CD4-positive, alpha-beta T cell treated with Interleukin-17A for 4 hours (primary cell): ENCODE data around the gene SDK1.
"Not testable (repeated sequence)": the region's sequence is repeated elsewhere in the genome, so short reads cannot be mapped to it uniquely, and the experiment has no call there.

Experiments used
- DNase-seq: peaks from one replicate; pipeline ENCODE4 v3.0.0-alpha.2; 2020; ENCODE audit warnings: mixed read lengths

Gene SDK1

DNA sequence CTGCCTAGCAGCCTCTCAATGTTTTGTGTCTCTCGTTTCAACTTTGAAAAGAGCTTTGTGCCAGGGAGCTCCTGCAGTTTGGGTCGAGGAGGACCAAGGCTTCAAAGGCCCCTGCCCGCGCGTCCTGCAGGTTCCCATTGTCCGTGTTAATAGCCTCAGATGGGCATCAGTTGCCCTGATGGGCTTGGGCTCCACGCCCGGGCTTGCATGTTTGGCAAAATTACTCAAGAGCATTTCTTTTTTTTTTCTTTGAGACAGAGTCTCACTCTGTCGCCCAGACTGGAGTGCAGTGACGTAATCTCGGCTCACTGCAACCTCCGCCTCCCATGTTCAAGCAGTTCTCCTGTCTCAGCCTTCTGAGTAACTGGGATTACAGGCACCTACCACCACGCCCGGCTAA, 636.6 kb downstream of the SDK1 start:
- no peak for DNase-seq

GRCh38 chr7:3941706-3942105, 640.7 kb downstream of the SDK1 start:
- DNase-seq: not testable (repeated sequence)

DNA sequence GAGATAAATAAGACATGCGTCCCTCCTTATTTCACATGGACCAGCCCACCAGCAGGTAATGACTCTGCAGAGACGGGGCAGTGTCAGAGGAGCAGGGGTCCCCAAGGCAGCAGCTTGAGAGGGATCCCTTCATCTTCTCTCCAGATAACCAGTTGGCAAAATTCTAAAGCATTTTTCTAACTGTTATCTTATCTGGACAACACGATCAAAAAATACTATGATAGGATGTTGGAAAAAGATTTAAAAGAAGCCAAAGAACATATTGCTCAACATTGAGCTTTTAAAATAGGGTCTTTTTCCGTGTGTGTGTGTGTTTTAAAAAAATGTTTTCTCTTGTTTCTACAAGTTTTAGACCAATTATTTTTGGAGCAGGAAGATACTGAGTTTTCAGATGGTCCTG, 641.2 kb downstream of the SDK1 start:
- no peak for DNase-seq

DNA sequence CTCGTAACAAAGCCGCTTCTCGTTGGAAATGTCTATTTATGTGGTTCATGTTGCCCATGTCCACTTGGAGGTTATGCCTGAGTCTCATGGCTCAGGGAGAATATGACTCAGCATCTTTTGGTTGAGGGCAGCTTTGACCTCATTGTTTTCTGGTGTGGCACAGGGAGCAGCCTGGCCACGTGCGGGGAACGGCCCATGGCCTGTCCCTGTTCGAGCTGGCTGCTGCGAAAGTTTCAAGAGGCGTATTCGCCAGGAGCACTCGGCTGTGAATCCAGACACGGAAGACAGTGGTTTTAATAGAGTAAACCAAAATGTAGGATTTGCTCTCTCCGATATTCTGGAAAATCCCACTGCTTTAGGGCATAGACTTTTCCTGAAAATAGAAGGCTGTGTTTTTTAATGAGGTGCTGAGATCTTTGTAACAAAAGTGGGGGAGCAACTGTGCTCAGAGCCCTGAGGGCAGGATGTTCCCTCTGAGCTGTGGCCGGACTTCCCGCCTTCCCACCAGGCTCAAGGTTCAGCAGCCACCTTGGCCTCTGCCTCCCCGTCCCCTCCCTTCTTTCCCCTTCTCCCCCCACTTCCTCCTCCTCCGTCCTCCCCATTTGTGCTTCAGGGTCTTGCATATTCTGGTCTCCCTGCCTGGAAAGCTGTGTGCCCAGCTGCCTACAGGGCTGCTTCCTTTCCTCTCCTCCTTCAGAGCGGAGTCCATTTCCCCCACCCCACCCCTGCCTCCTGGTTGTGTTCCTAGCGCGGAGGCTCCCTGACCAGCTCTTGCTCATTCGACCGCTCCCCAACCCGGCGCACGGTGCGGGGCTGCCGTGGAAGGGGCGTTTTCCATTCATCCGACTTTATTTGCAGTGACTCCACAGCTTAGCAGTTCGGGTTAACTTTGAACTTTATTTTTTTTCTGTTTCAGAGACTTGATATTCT, 642.0 kb downstream of the SDK1 start:
- no peak for DNase-seq

DNA sequence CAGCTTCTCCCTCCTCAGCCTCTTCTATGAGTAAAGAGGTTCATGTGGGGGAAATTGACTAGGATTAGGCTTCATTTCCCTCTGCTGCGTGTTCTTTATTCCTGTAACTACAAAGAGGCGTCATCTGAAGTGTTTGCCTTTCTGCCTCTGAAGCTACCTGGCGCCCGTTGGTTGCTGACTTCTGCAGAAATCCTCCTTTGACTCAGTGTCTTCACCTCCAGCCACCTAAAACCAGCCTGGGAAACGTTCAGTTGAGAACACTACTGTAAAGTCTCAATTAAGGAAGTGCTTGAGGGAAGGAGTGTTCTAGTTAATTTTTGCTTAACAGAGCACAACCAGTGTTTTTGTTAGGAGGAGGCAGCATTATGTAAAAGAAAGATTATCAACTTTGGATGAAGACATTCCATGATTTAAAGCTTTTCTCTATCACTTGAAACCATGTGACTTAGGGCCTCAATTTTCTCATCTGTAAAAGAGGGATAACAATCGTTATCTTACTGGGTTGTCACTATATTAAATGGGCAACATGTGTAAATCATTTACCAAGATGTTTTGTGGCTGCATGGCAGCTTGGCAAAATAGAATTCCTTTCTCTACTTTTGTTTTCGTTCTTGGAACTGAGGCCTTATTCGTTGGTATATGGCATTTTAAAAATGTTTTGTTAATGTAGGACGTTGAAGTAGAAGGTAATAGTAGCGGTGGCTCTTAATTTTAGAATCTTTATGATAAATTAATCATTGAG, 642.9 kb downstream of the SDK1 start:
- DNase-seq: no peak

DNA sequence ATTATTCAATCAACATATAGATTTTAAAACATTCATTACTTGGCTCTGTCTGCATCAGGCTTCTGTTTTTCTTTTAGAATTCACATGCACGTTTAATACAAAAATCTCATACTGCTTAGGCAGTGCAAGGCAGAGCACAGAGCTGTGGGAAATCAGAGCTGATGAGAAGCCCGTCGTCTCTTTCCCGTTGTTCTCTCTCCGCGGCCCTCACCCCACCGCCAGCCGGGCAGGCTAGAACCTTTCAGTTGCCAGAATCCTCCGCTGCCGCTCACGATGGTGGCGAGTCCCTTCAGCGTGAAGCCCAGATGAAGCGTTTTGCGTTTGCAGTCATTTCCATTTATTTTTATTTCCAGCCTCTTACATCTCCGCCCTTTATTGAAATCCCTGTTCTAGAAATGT, 648.2 kb downstream of the SDK1 start:
- DNase-seq: no peak

- no peak for DNase-seq
Measured at GRCh38 chr7:3950249-3950648, 649.2 kb downstream of the SDK1 start.

- DNase-seq: no peak
Measured at GRCh38 chr7:3951316-3952055, 650.4 kb downstream of the SDK1 start.

DNA sequence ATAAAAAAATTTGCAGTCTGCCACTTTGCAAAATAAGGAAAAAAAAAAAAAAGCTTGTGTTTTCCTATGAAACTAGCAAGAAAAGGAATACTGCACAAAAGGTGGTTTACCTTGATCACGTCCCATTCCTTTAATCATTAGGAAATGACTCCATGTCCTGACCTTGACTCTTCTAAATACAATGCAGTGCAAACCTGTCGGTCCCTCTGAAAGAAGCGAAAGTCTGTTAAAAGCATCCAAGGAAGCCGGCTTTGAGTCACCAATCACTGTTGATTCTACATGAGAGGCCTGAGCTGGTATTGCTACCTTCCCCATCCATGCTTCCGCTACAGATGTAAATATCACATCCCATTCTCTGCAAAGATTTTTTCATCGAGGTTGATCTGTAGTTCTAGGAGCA, 652.1 kb downstream of the SDK1 start:
- DNase-seq: no peak

GRCh38 chr7:3953946-3954345, 652.9 kb downstream of the SDK1 start:
- DNase-seq: no peak

GRCh38 chr7:3955026-3955425, 654.0 kb downstream of the SDK1 start:
- no peak for DNase-seq

GRCh38 chr7:3955751-3956696, 655.0 kb downstream of the SDK1 start:
- DNase-seq: no peak

GRCh38 chr7:3956949-3957348, 655.9 kb downstream of the SDK1 start:
- no peak for DNase-seq

DNA sequence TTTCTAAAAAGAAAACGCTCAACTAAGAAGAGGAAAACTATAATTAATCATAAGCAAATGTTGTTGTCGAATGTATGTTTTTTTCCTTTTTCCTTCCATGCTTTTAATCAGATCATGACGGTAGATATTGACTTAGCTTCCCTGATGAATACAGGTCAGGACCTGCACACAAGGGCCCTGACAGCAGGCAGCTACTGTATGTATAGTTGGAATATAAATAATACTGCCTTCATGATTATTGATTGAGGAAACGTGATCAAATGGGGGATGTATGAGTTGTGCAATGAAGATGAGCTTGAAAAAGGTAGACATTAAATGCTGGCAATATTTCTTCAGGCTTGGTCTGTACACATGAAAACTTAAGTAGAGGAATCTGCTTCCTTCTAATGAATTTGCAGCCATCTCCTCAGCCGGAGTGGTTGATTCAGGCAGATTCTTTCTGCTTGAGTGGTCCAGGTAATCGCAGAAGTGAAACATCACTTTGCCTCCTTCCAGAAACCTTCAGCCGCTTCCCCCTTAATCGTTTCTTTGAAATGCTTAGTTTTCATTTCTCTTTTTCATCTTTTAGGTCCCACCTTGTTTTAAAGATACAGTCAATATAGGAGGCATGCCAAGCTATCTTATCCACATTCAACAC, 656.5 kb downstream of the SDK1 start:
- no peak for DNase-seq

DNA sequence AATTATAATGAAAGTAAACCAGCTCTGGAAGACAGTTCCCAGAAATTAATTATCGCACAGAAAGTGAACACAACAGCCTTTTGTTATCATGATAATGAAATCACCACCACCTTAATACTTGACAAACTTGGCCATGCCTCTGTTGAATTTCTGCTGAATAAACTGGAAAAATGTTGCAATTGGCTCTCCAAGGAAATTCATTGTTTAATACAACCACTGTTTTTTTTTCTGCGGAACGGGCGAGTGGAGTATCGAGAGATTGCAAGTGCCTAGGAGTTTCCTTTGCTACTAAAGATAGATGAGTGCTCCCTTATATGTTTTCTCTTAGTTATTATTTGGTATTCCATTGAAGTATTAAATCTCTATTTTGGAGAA, 657.0 kb downstream of the SDK1 start:
- DNase-seq: no peak

DNA sequence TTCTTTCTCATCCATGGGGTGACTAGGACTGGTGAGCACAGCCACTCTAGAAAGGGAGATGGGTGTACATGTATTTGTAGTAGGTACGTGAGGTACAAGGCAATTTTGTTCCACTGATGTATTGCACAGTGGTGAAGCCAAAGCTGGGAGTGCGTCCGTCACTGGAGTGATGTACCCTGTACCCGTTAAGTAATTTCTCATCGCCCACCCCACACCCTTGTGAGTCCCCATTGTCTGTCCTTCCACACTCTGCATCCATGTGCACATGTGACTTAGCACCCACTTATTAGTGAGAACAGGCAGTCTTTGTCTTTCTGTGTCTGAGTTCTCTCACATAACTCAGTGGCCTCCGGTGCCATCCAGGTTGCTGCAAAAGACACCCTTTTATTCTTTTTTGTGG, 658.3 kb downstream of the SDK1 start:
- no peak for DNase-seq

DNA sequence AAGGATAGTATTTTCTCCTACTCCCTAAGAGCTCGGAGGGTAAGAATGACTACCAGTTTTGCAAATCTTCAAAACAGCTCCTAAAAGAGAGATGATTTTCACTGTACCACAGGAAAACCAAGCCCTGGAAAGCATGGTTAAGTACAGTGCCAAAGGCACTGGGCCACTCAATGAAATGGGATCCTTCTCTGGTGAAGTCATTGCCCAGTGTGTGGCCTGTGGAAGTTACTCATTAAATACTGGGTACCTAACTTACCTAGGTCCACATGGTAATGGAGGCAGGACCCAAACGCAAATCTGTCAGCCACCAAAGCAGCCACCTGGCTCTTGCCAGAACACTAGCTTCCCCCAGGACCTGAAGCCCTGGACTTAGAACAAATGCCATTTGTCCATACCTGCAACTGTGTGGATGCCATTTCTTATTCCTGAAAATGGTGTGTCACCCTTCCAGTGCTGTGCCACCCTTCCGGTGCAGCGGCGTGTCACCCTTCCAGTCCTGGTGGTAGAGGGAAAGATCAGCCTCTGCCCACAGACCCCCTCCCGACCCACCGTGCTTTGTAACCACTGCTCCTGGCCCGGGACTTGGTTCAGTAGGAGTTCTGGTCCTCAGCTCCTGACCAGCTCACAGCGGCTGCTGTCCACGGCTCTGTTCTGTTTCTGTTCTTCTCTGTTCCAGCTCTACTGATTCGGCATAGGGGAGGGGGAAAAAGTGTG, 659.2 kb downstream of the SDK1 start:
- DNase-seq: no peak

- no peak for DNase-seq
Measured at GRCh38 chr7:3960942-3961341, 659.9 kb downstream of the SDK1 start.

- DNase-seq: no peak
Measured at GRCh38 chr7:3961857-3962503, 660.9 kb downstream of the SDK1 start.

DNA sequence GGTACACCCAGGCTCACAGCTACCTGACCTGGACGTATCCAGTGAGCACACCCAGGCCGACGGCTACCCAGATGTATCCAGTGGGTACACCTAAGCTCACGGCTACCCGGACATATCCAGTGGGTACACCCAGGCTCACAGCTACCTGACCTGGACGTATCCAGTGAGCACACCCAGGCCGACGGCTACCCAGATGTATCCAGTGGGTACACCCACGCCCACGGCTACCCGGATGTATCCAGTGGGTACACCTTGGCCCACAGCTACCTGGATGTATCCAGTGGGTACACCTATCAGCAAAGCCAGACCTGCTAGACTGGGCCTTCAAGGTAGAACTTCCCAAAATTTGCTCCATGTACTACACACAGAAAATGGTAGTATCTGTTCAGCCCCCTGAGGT, 662.7 kb downstream of the SDK1 start:
- not testable (repeated sequence) for DNase-seq
